NCI-H2029 treated with DMSO at 0.1 percent for 48 hours (cell line): Measurements from ENCODE around the gene SUSD4.
"Not testable (repeated sequence)": the region's sequence is repeated elsewhere in the genome, so short reads cannot be mapped to it uniquely, and the experiment has no call there.

ENCODE experiments used
- DNase-seq: peaks from one replicate; lab custom pipeline; 2025; lab: John Stamatoyannopoulos, UW

SUSD4 gene

DNA sequence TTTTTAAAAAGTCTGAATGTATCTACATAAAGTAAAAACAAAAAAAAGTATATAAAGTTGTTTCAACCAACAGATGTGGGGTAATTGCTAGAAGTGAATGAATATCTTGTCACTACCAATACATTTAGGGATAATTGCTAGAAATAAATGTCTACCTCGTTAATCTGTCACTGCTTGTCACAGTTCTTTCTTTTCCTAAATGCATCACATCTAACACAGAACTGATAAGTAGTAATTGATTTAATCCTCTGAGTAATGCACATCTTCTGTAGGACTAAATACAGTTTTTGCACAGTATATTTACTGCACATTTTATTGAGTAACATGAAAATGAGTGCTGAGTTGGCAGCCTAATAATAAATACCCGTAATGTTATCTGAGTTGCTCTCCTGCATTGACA, 72.2 kb downstream of the SUSD4 start:
- DNase-seq = no peak

DNA sequence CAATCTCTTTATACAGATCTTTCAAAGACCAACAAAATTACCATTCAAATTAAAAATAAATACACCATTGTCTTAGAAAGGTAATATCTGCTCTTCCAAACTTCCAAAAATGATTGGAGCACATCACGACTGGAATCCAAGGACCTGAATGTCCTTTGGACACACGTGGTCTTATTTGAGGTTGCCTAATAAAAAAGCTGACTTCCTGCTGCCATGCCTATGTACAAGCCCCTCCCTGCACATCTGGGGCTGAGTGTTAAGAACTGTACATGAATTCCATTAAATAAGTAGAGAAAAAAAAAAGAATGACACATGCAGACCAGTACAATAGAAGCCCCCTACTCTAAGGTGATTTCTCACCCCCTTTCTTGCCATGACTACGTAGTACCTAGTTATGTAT, 73.6 kb downstream of the SUSD4 start:
- no peak for DNase-seq

DNA sequence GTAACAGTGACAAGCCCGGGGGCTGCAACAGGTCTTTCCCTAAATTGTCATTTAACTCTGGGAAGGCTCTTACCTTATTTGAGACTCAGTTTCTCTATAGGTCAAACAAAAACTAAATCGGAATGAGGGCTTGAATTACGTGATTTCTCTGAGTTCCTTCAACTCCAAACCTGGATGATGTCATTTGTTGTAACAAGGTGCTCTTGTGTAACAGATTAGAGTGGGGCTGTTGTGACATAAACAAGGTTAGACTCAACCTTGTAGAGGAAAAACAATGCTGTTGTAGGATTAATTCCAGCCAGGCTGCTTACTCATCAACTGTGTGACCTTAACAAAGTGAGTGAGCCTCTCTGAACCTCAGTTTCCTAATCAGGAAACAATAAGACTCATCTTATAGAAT, 74.4 kb downstream of the SUSD4 start:
- DNase-seq = no peak

DNA sequence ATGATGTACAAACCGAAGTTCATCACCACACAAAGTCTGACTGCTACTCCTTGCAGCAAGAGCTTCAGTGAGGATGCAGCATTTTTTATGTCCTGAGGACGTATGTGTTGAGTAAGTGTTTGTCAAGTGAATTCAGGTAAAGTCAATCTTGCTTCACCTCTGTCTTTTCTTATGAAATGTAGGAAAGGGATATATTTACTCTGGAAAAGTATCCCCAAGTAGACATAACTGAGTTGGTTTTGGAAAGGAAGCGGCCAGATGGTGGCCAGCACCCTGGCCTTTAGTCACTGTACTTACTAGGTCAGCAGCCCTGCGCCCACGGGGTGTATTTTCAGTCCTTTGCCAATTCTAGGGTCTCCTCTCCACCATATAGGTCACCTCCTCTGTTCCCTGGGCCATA, 75.2 kb downstream of the SUSD4 start:
- DNase-seq = no peak

DNA sequence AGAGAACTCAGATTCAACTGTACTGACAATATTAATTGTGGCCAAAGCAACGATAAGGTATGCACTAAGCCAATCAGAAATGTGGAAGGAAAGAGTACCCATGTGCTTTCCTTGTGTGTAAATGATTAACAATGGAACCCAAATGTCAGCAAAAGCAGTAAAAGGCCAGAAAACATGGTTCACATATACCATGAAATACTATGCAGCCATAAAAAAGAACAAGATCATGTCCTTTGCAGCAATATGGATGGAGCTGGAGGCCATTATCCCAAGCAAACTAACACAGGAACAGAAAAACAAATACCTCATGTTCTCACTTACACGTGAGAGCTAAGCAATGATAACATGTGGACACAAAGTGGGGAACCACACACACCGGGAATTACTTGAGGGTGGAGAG, 78.5 kb downstream of the SUSD4 start:
- no peak for DNase-seq

DNA sequence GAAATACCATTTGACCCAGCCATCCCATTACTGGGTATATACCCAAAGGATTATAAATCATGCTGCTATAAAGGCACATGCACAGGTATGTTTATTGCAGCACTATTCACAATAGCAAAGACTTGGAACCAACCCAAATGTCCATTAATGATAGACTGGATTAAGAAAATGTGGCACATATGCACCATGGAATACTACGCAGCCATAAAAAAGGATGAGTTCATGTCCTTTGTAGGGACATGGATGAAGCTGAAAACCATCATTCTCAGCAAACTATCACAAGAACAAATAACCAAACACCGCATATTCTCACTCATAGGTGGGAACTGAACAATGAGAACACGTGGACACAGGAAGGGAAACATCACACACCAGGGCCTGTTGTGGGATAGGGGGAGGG, 80.3 kb downstream of the SUSD4 start:
- not testable (repeated sequence) for DNase-seq

DNA sequence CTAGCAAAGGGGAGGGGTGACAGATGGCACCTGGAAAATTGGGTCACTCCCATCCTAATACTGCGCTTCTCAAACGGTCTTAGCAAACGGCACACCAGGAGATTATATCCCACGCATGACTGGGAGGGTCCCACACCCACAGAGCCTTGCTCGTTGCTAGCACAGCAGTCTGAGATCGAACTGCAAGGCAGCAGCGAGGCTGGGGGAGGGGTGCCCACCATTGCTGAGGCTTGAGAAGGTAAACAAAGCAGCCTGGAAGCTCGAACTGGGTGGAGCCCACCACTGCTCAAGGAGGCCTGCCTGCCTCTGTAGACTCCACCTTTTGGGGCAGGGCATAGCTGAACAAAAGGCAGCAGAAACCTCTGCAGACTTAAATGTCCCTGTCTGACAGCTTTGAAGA, 85.7 kb downstream of the SUSD4 start:
- DNase-seq = not testable (repeated sequence)

DNA sequence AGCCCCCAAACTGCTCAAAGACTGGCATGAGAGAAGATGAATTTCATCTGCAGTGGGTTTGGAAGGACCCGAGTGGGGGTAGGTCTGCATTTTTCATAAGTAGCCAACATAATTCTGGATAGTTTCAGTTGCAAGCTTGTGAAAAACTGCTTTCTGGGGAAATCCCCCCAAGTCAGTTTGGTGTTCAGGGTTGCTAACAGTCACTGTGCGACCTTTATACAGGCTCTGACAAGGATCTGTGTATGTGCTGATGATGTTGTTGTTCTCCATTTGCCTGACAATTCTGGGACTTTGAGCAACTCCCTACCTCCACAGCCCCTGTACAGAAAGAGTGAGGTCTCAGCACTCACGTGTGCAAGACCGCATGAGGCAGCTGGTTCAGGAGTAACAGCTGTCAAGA, 87.9 kb downstream of the SUSD4 start:
- no peak for DNase-seq

DNA sequence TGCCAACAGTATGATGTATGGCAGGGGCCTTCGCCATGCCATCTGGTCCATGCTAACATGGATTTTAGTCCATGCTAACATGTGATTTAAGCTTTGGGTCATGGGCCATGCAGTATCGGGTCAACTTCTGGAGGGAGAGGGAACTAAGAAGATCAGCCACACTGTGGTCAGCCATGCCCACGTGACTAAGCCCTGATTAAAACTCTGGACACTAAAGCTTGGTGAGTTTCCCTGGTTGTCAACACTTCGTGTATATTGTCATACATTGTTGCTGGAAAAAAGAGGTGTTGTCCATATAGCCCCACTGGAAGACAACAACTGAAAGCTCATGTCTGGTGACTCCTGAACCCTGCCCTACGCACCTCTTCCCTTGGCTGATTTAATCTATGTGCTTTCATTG, 90.5 kb downstream of the SUSD4 start:
- no peak for DNase-seq

DNA sequence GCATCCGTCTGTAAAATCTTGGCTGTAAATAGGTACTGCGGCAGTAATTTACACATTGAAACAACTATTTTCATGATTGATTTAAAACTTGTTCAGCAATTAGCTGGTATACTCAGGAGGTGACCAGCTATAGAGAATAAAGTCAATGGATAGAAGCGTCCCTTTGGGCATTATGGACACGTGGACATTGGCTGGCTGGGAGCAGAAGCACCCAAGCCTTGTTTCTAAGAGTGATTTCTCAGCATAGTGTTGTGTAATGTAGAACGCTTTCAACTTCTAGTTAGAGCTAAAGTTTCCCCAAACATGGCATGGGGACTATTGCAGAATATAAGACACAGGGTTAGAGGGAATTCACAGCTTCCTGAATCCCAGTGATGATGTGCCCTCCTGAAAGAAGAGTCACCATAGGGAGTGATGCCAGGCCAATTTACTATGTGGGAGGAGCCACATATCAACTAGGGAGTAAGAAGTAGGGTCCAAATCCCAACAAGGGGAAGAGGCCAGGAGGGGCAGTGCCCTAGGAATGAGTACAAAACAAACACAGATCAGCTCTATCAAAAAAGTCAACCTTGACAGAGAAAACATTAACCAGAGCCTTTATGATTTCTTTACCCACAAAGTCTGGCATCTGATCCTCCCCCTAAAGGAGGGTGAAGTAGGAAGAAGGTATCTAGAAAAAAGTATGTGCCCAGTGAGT, 92.7 kb downstream of the SUSD4 start:
- DNase-seq = no peak

DNA sequence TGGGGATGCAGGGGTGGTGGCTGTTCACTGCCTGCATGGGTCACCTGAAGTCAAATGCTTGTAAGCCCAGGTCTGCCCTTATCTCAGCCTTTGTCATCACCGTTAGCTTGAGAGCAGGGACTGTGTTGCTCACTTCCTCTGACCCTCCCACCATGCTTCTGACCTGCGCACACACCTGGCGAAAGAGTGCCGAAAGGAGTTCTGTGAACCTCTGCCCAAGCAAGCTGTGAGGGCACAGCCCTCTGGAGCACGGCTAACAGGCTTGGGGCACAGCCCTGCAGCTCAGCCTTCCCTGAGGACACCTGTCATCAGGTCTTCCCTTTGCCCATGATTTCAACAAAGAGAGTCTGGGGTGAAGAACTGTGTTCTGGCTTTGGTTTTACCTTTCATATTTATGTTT, 93.8 kb downstream of the SUSD4 start:
- no peak for DNase-seq

DNA sequence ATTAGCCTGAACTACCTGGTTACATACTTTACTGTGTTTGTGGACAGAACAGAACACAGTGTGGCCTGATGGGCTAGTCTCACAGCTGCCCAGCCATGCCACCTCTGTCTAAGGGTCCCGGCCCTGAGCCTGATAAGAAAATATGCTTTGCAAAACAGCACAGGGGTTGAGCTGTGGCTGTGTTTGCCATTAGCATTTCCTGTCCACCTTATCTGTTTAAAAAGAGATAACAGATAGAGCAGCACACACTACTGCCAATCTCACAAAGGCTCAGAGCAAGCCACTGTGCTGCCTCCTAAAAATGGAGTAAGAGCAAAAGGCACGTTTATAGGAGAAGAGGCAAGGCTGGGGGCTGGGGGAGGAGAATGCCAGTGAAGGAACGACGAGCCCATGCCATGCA, 95.0 kb downstream of the SUSD4 start:
- DNase-seq = no peak

DNA sequence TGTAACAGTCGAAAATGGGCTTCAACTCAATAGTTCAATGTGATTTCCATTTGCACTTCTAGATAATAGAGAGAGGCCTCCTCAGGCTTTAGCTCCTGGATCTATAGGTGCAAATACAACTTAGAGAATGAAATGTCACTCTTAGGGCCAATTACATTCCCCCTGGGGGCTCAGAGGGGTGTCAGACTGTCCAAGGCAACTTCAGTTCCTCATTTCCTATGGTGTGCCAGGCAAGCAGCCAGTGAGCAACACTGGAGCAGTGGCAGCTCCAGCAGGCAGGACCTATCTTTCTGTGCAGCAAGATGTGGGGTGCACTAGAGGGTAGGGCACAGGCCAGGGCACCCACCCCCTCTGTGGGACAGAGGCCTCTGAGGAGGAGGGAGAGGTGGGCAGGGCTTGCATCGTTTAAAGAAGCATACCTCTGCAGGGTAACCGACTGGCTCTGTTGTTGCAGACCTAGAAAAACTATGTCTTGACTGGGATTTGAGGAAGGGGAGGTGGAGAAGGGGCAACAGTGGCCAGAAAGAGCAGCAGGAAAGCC, 97.3 kb downstream of the SUSD4 start:
- DNase-seq = no peak

DNA sequence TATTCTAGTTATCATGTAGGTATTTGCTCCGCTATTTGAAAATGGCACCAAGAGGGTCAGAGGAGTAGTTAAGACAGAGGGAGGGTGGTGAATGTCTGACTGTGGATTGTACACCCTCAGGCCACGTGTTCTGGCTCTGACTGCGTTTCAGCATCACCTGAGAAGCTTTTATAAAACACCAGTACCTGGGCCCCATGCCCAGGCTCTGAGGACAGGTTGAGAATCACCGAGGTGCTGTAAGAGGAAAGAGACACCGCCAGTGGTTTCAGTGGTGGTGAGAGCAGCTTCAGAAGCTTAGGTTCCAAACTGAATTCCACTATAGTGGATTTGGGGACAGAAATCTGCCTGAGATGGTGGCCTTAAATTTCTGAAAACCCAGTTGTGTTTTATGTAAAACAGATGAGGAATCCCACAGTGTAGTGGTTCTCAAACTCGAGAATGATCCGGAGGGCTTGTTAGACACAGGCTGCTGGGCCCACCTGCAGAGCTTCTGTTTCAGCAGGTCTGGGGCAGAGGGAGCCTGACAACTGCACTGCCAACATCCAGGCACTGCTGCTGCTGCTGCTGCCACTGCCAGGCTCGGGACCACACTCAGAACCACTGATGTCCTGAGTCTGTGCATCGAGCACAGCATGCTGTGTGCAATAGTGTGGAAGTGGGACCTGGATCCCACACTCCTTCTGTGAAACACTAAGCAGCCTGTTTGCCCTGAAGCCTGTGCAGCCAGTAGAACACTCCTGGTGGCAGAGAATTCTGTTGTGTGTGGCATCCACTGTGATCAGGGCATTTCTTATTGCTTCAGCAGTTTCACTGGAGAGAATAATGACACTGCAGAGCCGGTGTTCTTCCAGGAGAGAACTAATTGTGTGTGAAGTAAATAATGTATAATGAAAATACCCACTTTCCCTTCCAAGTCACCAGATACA, 98.7 kb downstream of the SUSD4 start:
- DNase-seq = no peak

DNA sequence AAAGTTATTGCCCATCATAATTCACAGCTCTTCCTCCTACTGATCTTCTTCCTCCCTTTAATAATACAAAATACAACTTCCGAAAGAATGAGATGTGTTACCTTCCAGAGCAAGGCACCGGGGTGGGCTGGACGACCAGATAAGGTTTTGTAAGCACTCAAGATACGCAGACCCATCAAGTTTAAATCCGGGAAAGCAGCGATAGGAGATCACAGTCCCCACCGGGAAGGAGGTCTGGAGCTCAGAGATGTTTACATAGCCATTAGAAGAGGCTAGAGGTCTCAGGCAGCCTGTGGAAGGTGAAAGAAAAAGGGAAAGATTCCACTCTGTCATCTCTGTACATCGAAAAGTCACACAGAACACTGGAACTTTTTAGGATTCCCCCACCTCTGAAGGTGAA, 99.4 kb downstream of the SUSD4 start:
- no peak for DNase-seq

DNA sequence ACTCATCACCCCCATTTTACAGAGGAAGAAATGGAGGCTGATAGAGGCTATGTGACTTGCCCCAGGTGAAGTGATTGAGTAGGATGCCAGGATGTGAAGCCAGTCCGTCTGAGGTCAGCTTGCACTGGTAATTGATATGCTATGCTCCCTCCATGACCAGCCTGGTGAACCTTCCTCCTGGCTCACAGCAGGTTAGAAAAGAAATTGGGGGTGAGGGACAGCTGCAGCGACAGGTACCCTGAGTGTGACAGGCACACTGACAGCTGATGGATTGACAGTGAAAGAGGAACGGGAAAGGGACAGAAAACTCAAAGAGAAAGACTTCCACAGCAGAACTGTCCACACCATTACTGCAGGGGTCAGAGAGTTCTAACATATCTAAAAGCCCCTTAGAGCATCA, 102.1 kb downstream of the SUSD4 start:
- DNase-seq = no peak

DNA sequence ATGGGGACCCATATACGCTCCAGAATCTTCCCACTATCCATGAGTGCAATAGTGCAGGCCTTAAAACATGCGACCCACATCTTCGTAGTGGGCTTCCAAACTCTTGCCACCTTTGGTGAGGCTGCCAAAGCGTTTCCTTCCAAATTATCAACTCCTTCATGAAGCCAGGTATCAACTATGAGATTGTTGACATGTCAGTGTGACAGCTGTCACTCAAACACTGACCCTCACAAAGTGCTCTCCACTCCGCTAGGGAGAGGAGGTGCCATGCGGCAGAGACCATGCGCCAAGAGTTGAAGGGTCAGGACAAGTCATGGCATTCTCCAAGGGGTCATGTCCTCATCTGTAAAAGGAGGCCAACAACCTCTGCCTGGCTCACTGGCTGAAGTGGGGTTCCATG, 103.3 kb downstream of the SUSD4 start:
- DNase-seq = no peak

DNA sequence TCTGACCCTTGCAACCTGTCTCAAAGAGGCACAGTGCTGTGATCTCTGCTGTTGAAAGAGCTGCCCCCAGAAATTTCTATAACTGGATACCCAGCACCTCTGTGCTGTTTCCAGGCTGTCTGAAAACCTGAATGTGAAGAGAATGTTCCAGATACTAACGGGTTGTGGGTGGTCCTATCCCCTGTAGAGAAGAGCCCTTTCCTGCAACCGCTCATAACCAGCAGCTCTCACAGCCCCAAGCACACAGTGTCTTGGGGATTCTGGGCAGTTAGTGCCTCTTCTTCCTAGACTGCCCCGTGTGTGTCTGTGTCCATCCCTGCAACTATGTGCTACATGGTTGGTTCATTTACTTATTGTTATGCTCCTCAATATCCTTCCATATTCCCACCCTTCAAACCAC, 104.5 kb downstream of the SUSD4 start:
- DNase-seq = no peak

DNA sequence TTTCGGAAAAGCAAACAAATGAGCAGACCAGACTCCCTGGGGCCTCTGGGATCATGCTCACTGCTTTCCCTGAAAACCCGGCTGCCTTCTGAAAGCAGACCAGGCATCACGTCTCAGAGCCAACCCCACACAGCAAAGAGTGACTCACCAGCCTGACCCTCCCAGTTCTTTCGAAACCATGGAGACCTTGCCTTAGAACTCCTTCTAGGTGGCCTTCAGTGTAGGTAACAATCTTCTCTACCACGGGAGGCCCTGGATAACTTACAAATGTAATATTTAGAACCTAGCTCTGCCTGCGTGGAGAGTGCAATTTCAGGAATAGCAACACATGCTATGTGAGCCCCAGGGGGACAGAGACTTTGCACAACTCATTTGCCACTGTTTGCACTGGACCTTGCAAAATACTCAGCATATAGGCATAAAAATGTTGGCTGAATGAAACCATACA, 105.2 kb downstream of the SUSD4 start:
- no peak for DNase-seq

DNA sequence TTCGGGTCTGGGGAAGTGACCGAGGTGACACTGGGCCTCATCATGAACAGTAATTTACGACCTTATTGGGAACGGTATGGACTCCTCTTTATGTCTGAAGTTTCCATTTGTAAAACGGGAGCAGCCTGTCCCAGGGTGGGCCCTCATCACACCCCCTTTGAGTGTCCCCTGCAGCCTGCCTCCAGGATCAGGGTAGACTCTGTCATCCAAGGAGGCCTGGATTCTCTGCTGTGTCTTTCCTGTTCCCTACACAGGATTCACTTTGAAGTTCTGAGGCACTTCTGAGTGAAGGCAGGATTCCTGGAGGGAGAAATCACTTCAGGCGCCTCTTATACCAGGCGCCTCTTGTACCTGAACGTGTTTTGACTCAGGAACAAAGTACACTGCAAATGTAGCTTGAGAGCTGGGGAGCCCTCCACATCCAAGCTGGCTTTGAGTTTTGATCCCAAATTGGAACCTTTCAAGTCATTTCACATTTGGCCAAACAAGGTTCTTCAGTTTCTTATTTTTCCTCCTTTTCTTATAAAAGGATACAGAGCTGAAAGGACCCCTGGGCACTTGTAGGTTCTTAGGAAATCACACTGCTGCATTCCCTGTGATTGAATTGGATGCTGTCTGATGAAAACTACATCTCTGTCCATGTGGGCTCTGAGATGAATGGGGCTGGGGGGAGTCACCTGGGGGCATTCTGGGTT, 106.0 kb downstream of the SUSD4 start:
- no peak for DNase-seq

DNA sequence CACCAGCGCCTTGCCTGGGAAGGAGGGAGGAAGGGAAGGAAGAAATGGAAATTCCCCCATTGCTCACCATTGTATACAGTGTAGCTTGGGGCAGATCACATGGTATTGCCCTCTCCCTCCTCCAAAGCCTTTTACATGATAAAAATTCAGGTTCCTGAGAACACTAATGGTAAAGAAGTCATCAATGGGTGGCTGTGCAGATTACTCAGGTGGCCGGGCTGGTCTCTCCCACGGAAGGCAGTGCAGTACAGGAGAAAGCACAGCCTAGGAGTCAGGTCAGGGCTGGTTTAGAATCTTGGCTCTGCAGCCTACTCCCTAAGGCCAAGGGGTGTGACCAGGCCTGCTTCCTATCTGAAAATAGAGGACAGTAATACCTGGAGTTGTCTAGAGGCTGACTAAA, 107.9 kb downstream of the SUSD4 start:
- no peak for DNase-seq

DNA sequence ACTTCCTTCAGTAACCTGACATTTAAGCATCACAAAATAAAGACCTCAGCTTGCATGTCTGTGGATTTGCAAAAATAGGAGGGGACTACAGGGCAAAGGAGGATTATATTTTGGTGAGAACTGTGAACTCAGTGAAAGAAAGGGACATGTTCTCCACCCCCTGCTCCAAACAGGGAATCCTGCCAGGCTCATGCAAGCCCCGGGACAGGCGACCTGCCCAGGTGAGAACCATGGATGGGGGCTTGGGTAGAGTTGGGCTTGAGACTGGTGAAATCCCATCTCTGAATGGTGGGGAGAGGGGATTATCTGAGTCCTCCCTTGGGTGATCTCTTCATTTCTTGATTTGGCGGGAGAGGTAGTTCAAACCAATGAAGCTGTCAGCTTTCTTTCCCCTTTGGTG, 110.1 kb downstream of the SUSD4 start:
- DNase-seq = no peak

DNA sequence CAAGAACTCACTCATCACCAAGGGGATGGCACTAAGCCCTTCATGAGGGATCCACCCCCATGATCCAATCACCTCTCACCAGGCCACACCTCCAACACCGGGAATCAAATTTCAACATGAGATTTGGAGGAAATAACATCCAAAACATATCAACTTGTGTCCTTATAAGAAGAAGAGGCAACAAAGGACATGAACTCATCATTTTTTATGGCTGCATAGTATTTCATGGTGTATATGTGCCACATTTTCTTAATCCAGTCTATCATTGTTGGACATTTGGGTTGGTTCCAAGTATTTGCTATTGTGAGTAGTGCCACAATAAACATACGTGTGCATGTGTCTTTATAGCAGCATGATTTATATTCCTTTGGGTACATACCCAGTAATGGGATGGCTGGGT, 112.6 kb downstream of the SUSD4 start:
- not testable (repeated sequence) for DNase-seq
